ENCODE measurements around the gene SIGLEC12.

SIGLEC12 gene

DNA sequence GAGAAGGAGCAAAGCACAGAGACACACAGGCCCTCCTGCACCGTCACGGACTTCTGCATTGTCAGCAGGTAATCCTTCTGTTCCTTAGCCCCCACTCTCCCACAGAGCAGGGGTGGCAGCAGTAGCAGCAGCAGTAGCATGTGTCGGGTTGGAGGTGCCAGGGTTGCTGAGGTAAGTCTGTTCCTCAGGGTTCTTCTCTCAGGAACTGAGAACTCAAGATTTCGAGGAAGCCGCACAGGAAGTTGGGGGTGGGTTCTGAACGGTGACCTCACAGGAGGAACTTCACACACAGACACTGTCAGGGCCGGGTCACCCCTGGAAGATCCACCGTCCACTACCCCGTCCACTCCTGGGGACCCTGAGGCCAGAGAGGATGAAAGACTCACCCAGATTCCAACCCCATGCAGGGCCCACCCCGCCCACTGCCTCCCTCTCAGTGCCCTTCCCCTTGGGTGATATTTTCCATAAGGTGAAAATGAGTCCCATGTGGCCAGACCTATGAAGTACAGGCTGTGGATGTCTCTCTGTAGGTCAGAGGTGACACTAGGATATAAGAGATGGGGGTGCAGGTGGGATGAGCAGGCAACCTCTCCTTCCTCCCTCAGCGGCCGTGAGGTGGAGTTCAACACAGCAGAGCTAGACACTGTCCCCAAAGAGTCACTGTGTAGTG is at the start of gene SIGLEC12:
TSS of gene SIGLEC12 (minus strand) at position 207 of the 670 bp plus-strand sequence. CDS start at position 140, 67 bp downstream.
- no peak for DNase-seq

DNA sequence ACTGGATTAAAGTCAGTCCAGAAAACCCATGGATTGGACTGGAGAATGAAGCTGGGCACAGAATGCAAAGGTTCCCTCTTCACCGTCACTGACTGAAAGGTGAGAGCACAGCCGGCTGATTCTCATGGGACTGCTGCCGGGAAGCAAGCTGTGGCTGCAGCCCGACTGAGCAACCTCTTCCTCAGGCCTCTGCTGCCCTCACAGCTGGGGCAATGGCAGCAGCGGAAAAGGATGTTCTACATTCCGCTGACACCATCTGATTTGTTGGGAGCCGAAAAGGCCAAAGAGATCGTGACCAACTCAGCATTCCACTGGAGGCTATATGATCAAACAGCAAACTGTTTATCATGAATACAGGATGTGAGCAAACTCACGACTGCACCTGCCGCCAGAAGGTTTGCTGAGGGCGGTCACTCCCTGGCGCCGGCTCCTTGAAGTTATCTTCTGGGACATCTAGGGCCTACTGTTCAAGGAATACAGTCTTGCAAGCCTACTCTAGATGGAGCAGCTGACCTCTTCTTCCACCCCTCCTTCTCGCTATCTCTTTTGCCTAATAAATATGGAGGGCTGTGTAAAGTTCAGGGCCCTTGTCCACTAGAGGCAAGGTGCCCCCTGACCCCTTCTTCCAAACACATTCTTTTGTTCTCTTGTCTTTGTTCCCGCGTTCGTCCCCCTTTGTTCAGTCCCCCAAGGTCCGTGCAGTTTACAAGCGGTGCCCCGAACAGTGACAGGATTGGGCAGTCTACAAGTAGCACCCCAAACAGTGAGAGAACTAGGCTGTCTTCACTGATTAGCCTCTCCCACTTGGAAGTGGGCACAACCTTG is 49.5 kb upstream of the SIGLEC12 start:
- no peak for DNase-seq

DNA sequence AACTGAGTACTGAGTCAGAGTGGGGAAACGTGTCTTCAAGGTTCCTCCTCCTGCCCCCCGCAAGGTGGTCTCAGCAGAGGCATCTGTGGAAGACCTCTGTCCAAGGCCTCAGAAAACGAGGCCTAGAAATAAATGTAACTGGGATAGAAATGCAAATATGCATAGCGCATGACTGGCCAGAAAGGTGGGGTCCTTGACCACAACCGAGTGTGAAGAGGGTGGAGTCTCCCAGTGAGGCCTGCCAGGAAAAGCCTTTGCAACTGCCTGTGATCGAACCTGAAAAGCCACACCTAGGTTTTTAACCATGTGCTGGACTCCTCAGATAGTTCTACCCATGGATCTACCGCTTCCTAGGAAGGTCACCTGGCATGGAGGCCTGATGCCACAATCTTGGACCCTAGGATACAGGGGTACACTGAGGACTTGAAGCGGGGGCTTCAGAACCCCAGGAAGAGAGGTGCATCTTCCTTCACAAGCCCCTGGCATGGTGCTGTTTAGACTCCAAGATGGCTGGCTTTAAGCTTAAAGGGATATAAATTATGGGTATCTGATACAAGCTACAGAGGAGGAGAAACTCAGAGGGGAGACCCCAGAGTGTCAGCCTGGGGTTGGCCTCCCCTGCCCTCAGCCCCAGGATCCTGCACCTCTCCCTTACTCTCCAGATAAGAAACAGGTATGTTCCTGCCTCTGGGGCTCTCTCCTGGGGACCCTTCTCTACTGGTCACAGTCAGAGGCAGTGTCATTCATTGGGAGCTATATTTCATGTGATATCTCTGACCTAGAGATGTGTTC is 48.1 kb upstream of the SIGLEC12 start:
- no peak for DNase-seq

DNA sequence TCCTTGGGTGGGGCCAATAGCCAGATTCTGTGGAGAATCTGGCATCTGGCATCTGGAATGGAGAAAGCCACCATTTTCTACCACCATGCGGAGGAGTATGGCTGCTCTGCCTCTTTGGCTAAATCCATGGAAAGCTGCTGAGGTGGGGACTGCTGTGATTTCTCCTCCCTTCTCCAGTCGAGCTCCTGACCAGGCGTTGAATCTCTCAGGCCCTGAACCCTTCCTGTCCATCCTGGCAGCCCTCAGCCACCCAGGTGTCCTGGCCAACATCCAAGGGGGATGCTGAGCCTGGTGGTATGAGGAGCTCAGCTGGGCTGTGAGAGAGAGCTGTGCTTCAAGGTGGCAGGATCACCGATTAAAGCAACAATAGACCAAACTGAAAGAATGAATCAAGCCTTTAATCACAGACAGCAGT is 47.3 kb upstream of the SIGLEC12 start:
- DNase-seq, result no peak

DNA sequence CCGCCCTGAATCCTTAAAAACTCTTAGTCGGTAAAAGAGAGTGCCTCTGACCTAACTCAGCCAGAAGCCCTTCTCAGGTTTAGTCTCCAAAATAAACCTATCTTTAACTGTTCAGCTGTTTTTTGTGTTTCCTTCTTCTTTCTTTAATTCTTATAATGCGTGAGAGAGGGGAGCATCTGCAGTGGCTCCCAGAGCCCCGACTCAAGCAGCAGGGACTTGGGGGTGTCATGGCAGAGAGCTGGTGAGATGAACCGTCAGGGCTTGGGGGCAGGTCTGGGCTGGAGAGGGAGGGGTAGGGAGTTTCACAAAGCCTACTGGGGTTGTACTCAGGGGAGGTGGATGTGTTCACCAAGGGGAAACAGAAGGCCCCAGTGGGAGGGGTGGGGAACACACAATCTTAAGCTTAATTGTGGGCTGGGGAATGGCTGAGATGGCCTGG is 46.6 kb upstream of the SIGLEC12 start:
- DNase-seq, result no peak

DNA sequence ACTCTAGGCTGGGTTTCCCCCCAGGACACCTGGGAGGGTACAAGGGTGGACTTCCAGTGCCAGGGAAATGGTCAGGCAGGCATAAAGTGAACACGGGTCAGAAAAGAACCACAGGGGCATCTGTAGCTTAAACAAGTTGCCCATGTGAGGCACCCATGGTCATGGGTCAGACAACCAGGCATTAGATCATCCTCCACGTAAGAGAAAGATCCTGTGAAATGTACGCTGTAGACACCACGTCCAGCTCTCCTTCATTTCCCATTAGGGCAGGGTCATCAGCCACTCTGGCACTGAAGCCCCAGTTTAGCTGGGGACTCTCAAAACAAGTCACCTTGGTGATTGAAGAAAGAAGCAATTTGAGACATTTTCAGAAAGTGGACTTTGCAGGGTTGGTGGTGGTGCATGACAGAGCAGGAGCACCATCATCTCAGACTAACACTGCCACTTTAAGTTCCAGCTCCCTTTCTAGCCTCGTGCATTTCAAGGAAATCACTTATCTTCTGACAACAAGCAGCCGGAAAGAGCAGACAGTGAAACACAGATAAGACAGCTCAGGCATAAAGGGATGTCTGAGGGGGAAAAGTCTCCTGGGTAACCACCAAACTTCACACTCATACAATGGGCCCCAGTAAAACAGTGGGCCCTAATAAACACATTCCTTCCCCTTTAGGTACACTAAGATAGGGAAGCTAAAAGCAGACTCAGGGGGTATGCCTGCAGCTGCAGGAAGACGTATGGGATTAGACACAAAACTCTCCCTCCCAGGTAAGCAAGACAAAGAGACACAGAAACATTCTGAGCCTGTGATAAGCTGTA is 46.0 kb upstream of the SIGLEC12 start:
- no peak for DNase-seq

DNA sequence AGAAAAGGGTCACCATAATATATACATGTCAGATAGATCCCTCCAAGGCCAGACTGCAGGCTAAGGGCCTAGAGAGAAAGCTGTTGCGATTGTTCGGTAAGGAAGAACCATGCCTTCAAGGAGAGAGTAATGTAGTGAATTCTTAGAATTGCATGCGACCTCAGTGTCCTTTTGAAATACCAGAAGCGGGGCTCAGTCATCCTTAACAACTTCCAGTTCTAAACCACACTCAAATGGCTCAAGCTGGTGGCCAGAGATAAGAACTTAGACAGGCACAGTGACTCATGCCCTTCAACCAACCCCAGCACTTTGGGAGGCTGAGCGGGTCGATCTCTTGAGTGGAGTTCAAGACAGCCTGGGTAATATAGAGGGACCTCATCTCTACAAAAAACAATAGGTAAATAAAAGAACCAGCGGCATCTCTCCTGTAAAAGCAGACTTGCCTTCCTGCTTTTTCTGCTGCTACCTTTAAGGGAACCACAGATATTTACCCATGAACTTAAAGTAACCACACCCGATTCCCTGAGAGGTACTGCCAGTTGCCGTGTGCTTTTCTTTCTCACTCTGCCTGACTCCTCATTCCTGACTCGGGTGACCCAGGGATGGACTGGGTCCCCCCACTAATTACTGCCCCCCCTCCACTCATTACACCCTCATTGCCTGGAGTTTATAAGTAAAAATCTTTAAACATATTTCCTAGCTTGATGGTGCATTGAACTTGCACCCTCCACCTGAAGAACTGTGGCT is 45.2 kb upstream of the SIGLEC12 start:
- no peak for DNase-seq

DNA sequence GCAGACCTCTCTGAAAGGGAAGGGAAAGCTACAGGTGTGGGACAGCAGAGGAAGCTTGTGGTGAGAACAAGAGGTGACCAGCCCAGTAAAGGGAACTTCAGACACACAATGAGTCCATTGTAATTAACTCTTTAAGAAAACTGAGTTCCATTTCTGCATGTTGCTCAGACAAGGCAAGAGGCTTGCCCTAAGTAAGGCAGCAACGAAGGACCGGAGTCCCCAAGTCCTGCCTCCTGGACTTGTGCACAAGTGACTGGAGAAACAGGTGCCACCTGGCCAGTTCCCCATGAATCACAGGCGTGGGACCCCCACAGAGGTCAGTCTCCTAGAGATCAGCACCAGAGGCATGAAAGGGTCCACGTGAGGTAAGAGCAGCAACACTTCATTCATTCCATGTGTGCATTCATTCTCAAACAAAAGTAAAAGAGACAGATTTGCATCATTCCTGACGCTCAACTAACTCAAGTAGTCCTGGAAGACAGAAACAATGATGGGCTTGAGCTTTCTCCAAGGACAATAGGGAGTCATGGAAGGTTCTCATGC is 44.6 kb upstream of the SIGLEC12 start:
- DNase-seq, result no peak

DNA sequence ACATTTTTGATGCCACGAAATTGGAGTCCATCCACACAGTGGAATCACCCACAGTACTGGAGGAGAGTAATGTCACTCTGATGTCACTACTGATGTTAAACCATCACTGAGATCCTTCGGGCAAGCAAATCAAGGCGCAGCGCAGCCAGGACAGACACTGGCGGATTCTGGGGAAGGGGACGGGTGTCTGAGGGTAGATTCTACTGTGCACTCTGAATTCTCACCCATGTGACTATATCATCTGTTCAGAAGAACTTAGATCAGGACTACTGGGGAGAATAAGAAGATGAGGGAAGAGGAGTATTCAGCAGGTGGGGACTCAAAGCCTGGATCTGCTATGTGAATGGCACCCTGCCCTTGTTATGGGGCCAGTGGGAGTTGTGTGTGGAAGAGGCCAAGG is 42.4 kb upstream of the SIGLEC12 start:
- no peak for DNase-seq

DNA sequence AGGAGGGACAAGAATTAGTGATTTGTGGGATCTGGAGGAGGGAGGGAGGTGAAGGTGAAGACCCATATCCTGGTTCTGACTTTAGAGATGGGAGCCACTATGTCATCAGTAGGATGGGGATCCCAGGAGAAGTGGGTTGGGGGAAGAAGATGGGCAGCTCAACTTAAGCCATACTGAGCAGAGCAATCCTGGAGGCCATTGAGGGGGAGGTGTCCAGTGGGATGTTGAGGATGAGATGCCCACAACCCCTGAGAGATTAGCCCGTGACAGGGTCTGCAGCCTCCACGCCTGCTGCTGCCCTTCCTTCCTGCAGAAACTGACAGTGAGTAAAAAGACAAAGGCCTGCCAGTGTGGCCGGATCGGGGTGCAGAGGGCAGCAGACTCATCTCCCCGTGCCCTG is 41.1 kb upstream of the SIGLEC12 start:
- no peak for DNase-seq

DNA sequence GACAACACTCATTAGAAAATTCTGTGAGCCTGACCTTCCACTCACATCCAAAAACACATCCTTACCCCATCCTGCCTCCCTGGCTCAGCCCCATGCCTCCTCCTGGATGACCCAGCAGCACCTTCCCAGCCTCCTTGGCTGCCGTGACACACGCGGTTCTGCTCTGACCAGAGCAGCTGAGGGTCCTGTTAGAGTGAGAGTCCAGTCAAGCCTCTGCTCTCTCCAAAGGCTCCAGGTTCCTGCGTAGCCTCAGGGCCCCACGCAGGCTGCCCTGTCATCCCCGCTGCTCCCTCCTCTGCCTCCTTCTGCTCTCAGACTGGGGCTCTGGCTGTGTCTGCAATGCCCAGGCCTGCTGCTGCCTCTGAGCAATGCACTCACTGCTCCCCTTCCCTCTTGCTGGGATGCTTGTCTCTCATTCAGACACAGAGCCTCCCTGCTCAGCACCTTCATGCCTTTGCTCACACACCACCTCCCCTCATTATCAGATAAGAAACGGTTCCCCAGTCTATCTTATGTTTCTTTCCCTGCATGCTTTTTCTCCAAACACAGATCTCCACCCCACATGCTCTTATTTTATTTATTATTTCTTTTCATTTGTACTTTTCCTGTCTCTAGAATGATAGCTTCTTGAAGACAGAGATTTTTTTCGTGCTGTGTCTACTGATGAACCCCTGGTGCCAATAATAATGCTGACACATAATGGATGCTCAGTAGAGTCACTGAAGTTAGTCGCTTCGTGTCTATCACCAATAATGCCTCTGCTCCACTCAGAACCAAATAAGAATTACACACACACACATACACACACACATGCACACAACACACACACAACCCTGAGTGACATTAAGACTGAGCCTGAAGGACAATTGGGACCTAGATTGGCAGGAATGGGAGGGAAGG is 40.1 kb upstream of the SIGLEC12 start:
- no peak for DNase-seq

DNA sequence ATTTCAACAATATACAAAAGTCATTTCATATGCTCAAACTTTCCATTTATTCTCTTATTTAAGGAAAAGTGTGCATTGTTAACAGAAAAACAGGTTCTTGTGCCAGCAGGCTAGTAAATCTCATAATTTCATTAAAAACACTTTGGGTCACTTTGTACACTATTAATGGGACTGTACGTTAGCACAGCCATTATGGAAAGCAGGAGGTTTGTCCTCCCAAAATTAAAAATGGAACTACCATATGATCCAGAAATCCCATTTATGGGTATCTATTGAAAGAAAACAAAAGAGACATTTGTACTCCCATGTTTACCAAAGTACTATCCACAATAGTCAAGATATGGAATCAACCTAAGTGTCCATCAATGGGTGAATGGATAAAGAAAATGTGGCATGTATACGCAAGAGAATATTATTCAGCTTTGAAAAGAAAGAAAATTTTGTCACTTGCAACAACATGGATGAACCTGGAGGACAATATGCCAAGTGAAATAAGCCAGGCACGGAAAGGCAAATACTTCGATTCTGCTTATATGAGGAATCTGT is 38.3 kb upstream of the SIGLEC12 start:
- DNase-seq, result no peak

DNA sequence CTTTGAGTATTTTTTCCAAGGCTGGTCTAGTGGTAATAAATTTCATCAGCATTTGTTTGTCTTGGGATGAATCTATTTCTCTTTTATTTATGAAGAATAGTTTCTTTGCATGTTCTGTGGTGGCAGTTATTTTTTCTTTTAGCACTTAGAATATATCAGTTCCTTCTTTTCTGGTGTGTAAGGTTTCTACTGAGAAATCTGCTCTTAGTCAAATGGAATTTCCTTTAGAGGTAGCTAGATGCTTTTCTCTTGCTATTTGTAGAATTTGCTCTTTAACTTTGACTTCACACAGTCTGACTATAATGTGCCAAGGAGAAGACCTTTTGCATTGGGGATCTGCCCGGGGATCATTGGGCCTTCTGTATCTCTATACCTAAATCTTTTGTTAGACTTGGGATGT is 33.9 kb upstream of the SIGLEC12 start:
- DNase-seq, result no peak

DNA sequence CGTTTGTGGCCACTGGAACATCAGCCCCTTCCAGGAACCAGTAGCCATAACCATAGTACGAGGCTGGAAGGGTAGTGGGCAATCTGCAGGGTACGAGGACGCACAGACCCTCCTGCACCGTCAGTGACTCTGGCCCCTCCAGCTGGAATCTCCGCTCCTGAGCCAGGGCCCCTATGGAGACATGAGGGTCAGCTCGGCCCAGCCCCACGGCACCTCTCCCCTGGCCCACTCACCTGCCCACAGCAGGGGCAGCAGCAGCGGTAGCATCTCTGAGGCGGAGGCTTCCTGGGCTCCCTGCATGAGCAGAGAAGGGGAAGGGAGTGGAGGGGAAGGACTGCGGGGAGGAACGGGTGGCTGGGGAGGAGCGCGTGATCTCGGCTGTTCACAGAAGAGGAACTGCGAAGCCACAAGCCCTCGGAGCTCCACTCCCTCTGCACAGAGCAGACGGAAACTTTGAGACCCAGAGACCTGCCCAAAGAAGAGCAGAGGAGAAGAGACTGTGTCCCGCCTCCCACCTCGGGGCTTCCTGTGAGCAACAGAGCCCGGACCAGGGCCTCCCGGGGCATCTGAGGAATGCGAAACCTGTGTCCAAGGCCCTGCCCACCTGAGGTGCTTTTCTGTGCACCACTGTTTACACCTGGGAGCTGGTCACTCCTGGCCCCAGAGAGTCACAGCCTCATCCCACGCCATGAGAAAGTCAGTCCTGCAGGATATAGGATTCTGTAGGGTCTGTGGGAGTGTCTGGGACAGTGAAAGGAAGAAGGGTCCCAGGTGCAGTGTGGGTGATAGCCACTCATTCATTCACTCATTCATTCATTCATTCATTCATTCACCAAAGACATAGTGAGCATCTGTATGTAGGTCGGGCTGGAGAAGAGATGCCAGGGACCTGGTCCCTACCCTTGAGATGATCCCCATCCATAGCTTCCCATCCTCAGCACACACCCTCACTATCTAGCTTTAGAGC is 30.0 kb upstream of the SIGLEC12 start, which contains the start of gene SIGLEC6:
TSS of gene SIGLEC6 (minus strand) at position 322 of the 967 bp plus-strand sequence. CDS start at position 300, 22 bp downstream.
- DNase-seq, result no peak

DNA sequence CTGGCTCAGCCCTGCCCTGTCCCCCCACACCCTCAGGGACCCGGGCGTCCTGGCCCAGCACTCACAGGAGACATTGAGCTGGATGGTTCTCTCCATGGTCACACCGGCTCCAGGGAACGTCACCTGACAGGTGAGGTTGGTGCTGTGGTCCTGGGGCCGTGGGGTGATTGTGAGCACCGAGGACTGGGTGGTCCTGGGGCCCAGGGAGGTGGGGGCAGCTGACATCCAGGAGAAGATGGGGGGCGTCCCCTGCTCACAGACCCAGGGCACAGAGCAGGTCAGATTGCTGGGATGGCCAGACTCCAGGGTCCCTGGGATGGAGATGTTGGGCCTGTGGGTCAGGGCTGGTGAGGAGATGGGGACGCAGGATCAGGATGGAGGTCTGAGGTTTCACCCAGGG is 29.0 kb upstream of the SIGLEC12 start:
- DNase-seq, result no peak

DNA sequence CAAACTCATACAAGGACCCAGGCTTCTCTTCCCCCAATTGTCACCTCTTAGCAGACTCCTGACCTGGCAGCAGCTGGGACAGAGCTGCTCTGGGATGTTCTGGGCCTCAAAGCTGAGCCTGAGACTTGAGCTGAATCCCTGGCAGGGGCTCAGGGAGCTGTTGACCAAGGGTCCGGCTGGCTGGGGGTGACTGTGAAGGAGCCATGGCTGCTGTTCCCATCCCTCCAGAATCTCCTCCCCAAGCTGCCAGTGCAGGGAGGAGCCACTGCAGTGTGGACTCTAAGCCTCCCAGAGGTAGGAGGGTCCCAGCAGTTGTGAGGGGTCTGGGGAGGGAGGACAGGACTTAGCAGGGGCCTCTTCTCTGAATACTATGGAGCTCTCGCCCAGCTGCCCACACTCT is 27.7 kb upstream of the SIGLEC12 start:
- no peak for DNase-seq

DNA sequence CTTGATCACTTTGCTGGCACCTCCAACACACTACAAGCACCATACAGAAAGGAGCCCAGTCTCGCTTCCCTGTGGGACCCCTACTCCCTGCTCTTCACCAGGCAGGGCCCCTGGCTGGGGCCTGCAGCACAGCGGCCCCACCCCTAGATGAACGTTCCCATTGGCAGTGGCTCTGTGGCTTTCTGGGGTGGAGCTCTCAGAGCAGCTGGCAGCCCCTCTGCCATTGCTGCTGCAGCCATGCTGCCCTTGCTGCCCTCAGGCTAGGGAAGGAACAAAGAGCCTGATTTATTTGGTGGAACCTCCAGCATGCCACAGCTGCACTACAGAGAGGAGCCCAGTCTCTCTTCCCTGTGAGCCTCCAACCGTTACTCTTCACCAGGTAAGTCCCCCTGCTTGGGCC is 24.1 kb upstream of the SIGLEC12 start:
- DNase-seq, result no peak

DNA sequence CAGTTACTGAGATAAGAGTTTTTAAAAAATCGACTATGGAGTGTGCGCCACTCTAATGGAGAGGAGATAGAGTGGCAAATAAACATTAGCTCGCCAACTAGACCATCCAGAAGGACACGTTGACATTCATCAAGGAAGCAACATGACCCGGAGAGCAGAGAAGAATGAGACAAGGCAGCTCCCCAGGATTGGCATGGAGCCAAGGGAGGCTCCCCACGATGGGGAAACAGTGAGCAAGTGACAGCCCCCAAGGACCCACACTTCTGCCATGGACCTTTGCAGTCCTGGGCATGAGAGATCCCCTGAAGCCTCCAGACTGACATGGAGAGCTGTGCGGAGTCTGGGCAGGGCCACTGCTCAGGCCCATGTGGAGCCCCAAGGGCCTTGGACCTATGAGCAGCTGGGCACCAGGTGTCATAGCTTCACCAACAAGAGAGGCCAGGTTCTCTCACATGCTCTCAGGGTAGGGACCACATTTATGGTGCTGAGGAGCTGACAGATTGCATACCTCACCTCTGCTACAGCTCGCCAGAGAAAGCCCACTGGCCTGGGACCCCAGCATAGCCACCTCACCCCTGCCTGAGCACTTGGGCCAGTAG is 23.2 kb upstream of the SIGLEC12 start:
- no peak for DNase-seq
